GM12874 (cell line): ENCODE data around the gene HOXD8.

Source experiments
- CTCF ChIP-seq: IDR thresholded peaks from 2 replicates; pipeline ENCODE4 v1.5.1; 2011; ENCODE audit warnings: low read depth, mild to moderate bottlenecking, control low read depth, low read length, moderate library complexity; ENCODE audit not compliant: insufficient read depth

Gene HOXD8

DNA sequence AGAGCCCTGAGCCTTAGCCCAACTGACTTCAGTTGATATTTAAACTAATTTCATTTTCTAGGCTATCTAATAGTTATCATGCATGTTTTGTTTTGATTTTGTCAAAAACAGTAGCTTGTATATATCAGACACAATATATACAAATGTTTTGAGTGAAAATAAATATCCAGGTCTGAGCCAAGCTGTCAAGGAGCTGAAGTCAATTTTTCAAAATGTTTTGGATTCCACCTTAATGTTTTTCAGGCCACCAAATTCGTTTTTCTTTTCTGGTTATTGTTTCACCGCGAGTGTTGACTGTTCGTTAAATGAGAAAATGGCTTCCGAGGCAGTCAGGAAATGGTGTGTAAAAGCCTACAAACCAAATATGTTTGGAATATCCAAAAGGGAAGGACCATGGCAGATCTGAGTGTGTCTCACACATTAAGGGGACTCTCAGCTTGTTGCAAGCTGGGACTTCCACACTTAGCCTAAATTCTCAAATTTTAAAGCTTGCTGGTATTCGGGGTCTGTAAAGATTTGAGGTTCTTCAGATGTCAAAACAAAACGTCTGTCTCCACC lies 27.1 kb upstream of the HOXD8 start:
- TF ChIP-seq CTCF = no peak

- no peak for TF ChIP-seq CTCF
These were observed 26.3 kb upstream of the HOXD8 start for GRCh38 chr2:176103194-176103593.

DNA sequence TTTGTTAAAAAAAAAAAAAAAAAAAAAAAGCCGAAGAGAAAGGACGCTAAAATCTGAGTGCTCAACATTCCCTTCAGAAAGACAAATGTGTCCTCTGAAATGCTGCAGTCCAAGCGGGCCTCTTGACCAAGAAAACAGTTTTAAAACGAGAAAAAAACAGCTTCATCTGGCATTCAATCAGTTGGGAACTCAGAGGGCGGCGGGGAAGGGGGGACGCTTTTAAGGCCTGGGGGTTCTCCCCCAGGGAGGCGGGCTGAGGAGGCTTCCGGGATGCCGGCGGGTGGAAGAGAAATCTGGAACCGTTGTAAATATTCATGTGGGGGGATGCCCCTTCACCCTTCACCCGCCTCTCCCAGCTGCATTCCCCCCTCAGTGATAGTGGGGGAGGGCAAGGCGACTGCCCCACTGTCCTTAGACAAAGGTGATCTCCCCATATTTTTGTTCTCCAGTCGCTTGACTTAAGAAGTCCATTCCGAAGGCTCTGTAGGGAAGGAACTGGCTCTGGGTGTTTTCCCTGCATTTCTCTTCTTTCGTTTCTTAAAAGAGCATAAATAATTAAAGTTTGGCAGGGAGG lies 25.7 kb upstream of the HOXD8 start:
- TF ChIP-seq CTCF = no peak

DNA sequence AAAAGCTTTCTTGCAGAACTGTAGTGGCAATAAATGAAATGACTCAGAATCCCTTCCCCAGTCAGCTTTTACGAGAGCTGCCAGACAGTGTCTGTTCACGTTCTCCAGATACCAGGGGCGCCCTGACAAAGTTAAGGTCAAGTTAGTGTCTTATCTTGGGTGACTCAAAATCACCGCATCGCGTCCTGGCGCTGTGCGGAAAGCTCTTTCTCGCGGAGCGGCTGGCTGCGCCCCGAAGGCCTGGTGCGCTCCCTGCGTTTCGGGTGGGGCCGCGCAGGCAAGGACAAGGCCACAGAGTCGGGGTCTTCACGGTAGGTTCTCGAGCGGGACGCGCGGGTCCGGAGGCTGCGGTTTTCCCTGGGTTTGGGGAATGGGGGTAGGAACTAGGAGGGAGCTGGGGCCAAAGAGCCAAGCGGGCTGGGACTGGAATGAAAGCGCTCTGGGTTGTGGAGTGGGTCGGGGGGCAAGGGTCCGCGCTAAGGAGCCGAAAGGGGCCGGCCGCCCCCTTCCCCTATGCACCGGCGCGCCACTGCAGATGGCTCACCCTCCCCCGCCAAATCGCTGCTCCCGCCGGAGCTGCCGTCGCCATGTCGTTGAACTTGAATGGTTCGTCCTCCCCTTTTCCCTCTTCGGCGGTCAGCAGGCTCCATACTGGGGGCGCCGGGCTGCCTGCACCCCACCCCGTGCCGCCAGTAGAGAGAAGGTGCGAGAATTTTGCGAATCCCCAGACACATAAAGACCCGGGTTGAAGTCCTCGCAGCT lies 25.0 kb upstream of the HOXD8 start:
- no peak for TF ChIP-seq CTCF

DNA sequence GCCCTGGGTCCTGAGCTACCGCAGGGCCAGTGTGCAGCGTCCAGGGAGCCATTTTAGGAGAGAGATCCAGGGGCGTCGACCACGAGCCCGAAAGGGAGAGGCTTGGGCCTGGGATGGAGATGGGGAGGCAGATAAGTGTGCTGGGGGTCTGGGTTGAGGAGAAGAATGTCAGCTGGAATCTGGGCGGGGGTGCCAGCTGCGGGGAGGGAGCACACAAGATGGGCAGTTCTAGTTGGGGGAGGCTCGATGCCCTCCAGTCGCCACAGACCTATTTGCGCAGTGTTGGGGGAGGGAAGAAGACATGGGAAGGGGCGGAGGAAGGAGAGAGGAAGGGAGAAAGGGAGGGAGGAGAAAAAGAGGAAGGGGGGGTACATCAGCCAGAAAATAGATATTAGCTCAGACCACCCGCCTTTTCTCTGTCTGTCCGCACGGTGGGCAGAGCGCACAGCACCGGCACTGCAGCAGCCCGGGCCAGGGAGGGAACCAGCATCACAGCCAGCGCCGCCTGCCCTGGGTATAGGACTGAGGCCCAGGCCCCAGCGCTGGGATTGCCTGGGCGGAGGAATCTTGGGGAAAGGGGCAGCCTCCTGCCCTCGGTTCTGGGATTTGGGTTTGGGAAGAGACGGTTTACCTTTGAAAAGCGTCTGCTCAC lies 24.3 kb upstream of the HOXD8 start:
- TF ChIP-seq CTCF = no peak

- no peak for TF ChIP-seq CTCF
These were observed 23.6 kb upstream of the HOXD8 start for GRCh38 chr2:176105730-176106580.
